GM19351 (cell line): ENCODE results near the gene DSP.
A peak's percentile ranks its signal among the peaks of the same experiment; 100 is the strongest.

Experiments used
- ATAC-seq: cut with Tn5 transposase; IDR thresholded peaks from one replicate; pipeline ENCODE4 v1.9.1; 2021; ENCODE audit warnings: mild to moderate bottlenecking, moderate library complexity; ENCODE audit not compliant: unreplicated experiment

Gene DSP

GRCh38 chr6:7541175-7542064, at the start of gene DSP:
Gene DSP (plus strand): TSS chr6:7541671. CDS start chr6:7541916, 245 bp downstream.
- ATAC-seq = peak; percentile 47

- no peak for ATAC-seq
Observed at GRCh38 chr6:7493866-7494265, 47.6 kb upstream of the DSP start.

- ATAC-seq = no peak
Observed at GRCh38 chr6:7494638-7495037, 46.8 kb upstream of the DSP start.

GRCh38 chr6:7496266-7496875, 45.1 kb upstream of the DSP start:
- ATAC-seq = no peak

GRCh38 chr6:7500752-7501282, 40.7 kb upstream of the DSP start:
- ATAC-seq = no peak

DNA sequence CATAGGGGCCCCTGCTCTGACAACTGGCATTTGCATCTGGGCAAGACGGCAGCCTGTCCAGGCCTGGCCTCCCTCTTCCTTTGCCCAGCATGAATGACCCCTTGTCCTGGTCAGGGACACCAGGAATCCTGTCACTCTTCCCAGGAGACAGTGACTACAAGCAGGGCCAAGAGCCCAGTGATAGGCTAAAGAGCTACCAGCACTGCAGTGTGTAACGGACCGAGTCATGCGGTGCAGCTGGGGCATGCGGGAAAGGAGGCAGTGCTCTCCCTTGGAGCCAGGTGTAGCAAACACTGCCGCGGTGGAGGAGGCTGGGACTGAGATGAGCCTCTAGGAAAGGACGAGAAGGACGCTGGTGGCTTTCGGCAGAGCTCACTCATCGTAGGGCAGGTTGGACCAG, 38.7 kb upstream of the DSP start:
- ATAC-seq = no peak

GRCh38 chr6:7504041-7504440, 37.4 kb upstream of the DSP start:
- no peak for ATAC-seq

DNA sequence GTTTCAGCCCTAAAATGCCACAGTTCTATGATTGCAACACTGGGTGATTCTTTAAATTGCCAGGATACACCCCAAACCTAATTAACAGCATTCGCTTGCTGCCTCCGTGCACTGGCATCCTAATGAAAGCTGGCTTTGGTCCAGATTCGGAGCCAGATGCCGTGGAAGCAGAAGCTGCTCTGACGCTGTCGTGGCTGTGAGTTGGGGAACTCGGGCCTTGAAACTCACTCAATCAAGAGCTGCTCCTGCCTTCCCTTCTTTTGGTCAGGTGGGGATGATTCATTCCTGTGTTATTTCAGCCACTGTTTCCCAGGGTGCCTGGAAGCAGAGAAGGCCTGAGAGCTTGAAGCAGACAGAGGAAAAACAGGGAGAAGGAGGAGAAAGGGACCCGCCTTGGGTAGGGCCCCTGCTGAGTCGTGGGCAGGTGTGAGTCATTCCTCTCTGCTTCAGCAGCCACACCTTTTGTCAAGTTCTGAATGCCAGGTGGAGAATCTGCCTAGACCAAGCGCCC, 36.2 kb upstream of the DSP start:
- no peak for ATAC-seq

GRCh38 chr6:7507600-7507999, 33.9 kb upstream of the DSP start:
- ATAC-seq = no peak

GRCh38 chr6:7512320-7512719, 29.2 kb upstream of the DSP start:
- ATAC-seq = no peak

- no peak for ATAC-seq
Observed at GRCh38 chr6:7513529-7513928, 27.9 kb upstream of the DSP start.

GRCh38 chr6:7515363-7515762, 26.1 kb upstream of the DSP start:
- ATAC-seq = no peak

DNA sequence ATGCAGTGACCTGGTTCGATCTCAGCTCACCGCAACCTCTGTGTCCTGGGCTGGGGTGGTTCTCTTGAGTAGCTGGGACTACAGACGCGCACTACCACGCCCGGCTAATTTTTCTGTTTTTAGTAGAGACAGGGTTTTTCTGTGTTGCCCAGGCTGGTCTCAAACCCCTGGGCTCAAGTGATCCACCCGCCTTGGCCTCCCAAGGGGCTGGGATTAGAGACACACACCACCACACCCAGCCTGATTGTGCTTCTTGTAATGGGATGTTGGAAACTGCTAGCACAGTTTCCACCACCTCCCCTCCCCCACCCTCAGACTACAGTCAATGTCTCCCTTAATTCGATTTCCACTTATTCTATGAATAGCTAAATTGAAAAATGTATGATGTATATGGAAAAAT, 22.6 kb upstream of the DSP start:
- ATAC-seq = no peak

DNA sequence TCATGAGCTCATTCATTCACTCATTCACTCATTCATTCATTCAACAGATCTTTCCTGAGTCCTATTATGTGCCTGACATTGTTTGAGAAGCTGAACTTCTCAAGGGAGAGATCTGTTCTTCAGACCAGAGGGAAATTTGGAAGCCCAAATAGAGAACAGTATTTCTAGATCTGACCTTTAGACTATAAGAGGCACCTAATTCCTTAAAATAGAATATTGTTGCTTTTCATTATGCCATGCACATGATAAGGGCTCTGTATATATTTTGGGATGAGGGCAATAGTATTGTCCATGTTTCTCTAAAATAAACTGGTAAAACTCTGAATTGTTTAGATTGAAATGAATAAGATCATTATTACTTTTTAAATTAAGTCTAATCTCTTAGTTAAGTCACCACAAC, 18.6 kb upstream of the DSP start:
- ATAC-seq = no peak

DNA sequence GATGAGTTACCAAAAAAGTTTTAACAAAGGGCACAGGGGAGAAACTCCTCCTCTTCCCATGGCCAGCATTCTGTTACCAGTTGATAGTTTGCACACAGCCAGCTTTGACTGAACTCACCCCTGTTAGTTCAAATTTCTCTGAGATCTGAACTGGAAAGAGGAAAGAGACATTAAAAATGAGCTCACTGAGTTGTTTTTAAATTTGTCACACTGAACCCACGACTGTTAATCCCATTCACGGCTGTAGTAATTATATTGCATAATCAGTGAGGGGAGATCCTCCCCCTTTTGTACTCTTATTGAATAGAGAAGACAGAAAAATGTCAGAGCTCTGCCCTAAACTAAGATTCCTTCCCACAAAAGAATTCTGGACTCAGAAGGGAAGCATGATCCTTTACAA, 17.5 kb upstream of the DSP start:
- no peak for ATAC-seq

DNA sequence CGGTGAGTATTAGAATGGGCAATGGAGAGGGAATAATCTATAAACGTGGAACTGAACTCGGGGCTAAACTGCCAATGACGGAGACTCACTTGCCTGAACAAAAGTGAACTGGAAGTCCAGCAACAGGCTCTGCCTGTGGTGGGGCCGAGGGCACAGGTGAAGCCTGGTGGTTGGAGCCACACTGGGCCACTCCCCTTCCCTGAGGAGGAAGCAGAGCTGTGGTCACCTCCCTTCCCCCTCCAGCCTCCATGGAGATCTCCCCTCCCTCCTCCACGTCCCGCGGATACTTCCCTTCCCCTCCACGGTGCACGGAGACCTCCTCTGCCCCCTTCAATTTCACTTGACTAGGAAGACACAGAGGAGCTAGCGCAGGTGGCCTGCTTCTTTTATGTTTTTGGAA, 14.7 kb upstream of the DSP start:
- ATAC-seq = no peak

- ATAC-seq = no peak
Observed at GRCh38 chr6:7528565-7528964, 12.9 kb upstream of the DSP start.

DNA sequence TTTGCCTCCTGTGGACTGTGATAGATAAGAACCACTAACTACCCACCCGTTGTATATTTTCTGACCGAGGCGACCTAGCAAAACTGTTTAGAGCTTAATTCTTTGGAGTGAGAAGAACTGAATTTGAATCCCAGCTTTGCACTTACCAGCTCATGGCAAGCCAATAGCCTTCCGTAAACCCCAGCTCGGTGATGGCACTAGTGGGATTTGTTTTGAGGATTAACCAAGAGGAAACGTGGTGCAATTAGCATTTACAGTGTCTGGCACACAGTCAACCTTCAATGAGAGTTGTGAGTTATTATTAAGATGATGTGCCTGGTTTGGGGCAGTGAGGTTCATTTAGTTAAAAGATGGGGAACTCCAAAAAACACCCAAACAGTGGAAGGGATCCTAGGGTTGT, 12.3 kb upstream of the DSP start:
- no peak for ATAC-seq

- ATAC-seq = no peak
Observed at GRCh38 chr6:7532232-7532631, 9.2 kb upstream of the DSP start.

GRCh38 chr6:7532821-7533220, 8.7 kb upstream of the DSP start:
- ATAC-seq = no peak

DNA sequence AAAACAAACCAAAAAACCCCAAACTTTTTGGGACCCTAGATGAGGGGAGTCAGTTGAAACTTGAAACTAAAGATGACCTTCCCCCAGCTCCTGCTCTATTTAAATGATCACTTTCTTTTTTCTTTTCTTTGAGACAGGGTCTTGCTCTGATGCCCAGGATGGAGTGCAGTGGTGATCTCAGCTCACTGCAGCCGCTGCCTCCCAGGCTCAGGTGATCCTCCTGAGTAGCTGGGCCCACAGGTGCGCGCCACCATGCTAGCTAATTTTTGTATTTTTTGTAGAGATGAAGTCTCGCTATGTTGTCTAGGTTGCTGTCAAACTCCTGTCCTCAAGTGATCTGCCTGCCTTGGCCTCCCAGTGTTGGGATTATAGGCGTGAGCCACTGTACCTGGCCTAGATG, 7.3 kb upstream of the DSP start:
- no peak for ATAC-seq

DNA sequence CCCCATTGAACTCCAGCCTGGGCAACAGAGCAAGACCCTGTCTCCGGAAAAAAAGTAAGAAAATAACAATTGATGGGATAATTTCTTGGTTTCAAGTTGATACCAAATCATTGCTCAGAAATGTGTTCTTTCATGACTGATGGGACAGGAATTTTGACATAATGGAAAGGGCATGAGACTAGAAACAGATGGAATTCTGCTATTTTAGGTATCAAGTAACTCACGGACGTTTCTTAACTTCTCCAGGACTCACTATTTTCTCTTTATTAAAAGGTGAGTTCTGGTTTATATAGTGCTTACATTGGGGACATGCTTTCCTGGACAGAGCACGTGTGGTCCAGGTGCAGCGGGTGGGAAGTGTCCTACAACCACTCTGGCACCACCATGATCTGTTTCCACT, 6.0 kb upstream of the DSP start:
- no peak for ATAC-seq
